Effector memory CD4-positive, alpha-beta T cell (primary cell): ENCODE measurements around the gene CDH23.

Experiments used
- DNase-seq, 3 donors: peaks; one replicate each; pipeline ENCODE4 v3.0.0-alpha.2; 2020
- H3K27ac ChIP-seq: 2 replicates; pipeline ENCODE4 v1.7.0; 2013; ENCODE audit warnings: mild to moderate bottlenecking, low read length, moderate library complexity; ENCODE audit not compliant: insufficient read depth, poor library complexity, severe bottlenecking
- H3K27me3 ChIP-seq: replicated peaks from 2 replicates; pipeline ENCODE4 v1.7.0; 2013; ENCODE audit warnings: mild to moderate bottlenecking, low read length; ENCODE audit not compliant: insufficient read depth, control insufficient read depth, poor library complexity, severe bottlenecking
- H3K36me3 ChIP-seq: 2 replicates; pipeline ENCODE4 v1.7.0; 2013; ENCODE audit warnings: mild to moderate bottlenecking, low read length, moderate library complexity; ENCODE audit not compliant: control insufficient read depth, insufficient read depth
- H3K4me1 ChIP-seq: 2 replicates; pipeline ENCODE4 v1.7.0; 2013; ENCODE audit warnings: low read length, mild to moderate bottlenecking; ENCODE audit not compliant: control insufficient read depth, insufficient read depth, poor library complexity, severe bottlenecking
- H3K4me3 ChIP-seq: 2 replicates; pipeline ENCODE4 v1.7.0; 2013; ENCODE audit warnings: low read length, low read depth, mild to moderate bottlenecking; ENCODE audit not compliant: insufficient read depth, poor library complexity, severe bottlenecking
- H3K9me3 ChIP-seq: 2 replicates; pipeline ENCODE4 v1.7.0; 2013; ENCODE audit warnings: mild to moderate bottlenecking, low read length, moderate library complexity; ENCODE audit not compliant: control insufficient read depth

CDH23 gene

GRCh38 chr10:71504570-71504969, 107.8 kb downstream of the CDH23 start:
- Histone ChIP-seq H3K4me3 (no peak overlapping the region), H3K27ac (no peak overlapping the region), H3K9me3 (no peaks in the 10 kb centered on the region), H3K27me3 (no peaks in the 10 kb centered on the region), H3K36me3 (no peaks in the 10 kb centered on the region), H3K4me1 (no peaks in the 10 kb centered on the region)
- no peak for DNase-seq

GRCh38 chr10:71505862-71506261, 109.1 kb downstream of the CDH23 start:
- Histone ChIP-seq H3K4me1 (no peaks in the 10 kb centered on the region), H3K4me3 (no peak overlapping the region), H3K27ac (no peak overlapping the region), H3K27me3 (no peaks in the 10 kb centered on the region), H3K36me3 (no peaks in the 10 kb centered on the region), H3K9me3 (no peaks in the 10 kb centered on the region)
- DNase-seq, result no peak

GRCh38 chr10:71509444-71509843, 112.7 kb downstream of the CDH23 start:
- no peaks in the 10 kb centered on the region for H3K36me3 ChIP-seq
- no peak for DNase-seq
- no peaks in the 10 kb centered on the region for H3K4me1 ChIP-seq
- H3K27me3 ChIP-seq, result no peaks in the 10 kb centered on the region
- H3K9me3 ChIP-seq, result no peaks in the 10 kb centered on the region
- no peak overlapping the region for H3K27ac ChIP-seq
- H3K4me3 ChIP-seq, result no peak overlapping the region

- H3K9me3 ChIP-seq, result no peaks in the 10 kb centered on the region
- no peaks in the 10 kb centered on the region for H3K36me3 ChIP-seq
- no peaks in the 10 kb centered on the region for H3K27me3 ChIP-seq
- H3K4me3 ChIP-seq, result no peak overlapping the region
- no peak for DNase-seq
- no peaks in the 10 kb centered on the region for H3K4me1 ChIP-seq
- no peak overlapping the region for H3K27ac ChIP-seq
These were observed 114.5 kb downstream of the CDH23 start for GRCh38 chr10:71511206-71511605.

GRCh38 chr10:71512312-71512711, 115.6 kb downstream of the CDH23 start:
- no peaks in the 10 kb centered on the region for H3K27me3 ChIP-seq
- no peaks in the 10 kb centered on the region for H3K36me3 ChIP-seq
- no peaks in the 10 kb centered on the region for H3K4me1 ChIP-seq
- H3K27ac ChIP-seq, result no peak overlapping the region
- no peak for DNase-seq
- no peaks in the 10 kb centered on the region for H3K9me3 ChIP-seq
- H3K4me3 ChIP-seq, result no peak overlapping the region

- Histone ChIP-seq H3K36me3 (no peaks in the 10 kb centered on the region), H3K9me3 (no peaks in the 10 kb centered on the region), H3K27ac (no peak overlapping the region), H3K4me1 (no peaks in the 10 kb centered on the region), H3K4me3 (no peak overlapping the region), H3K27me3 (no peaks in the 10 kb centered on the region)
- DNase-seq, result no peak
These were observed 116.2 kb downstream of the CDH23 start for GRCh38 chr10:71512761-71513539.

- no peaks in the 10 kb centered on the region for H3K9me3 ChIP-seq
- H3K4me3 ChIP-seq, result no peak overlapping the region
- H3K36me3 ChIP-seq, result no peaks in the 10 kb centered on the region
- no peaks in the 10 kb centered on the region for H3K4me1 ChIP-seq
- no peak overlapping the region for H3K27ac ChIP-seq
- DNase-seq, result no peak
- H3K27me3 ChIP-seq, result no peaks in the 10 kb centered on the region
These were observed 116.8 kb downstream of the CDH23 start for GRCh38 chr10:71513540-71513853.

- Histone ChIP-seq H3K4me1 (no peaks in the 10 kb centered on the region), H3K27me3 (no peaks in the 10 kb centered on the region), H3K27ac (no peak overlapping the region), H3K36me3 (no peaks in the 10 kb centered on the region), H3K4me3 (no peak overlapping the region), H3K9me3 (no peaks in the 10 kb centered on the region)
- no peak for DNase-seq
These were observed 117.2 kb downstream of the CDH23 start for GRCh38 chr10:71513936-71514335.

- no peak for DNase-seq
- no peak overlapping the region for H3K27ac ChIP-seq
- no peaks in the 10 kb centered on the region for H3K9me3 ChIP-seq
- no peaks in the 10 kb centered on the region for H3K27me3 ChIP-seq
- no peaks in the 10 kb centered on the region for H3K36me3 ChIP-seq
- no peaks in the 10 kb centered on the region for H3K4me1 ChIP-seq
- H3K4me3 ChIP-seq, result no peak overlapping the region
These were observed 118.9 kb downstream of the CDH23 start for GRCh38 chr10:71515531-71516172.

- DNase-seq, result no peak
- H3K4me1 ChIP-seq, result no peaks in the 10 kb centered on the region
- H3K9me3 ChIP-seq, result no peaks in the 10 kb centered on the region
- no peaks in the 10 kb centered on the region for H3K36me3 ChIP-seq
- H3K4me3 ChIP-seq, result no peak overlapping the region
- H3K27ac ChIP-seq, result no peak overlapping the region
- no peaks in the 10 kb centered on the region for H3K27me3 ChIP-seq
These were observed 120.2 kb downstream of the CDH23 start for GRCh38 chr10:71516890-71517289.
